ENCODE results near the gene C20orf204.

Gene C20orf204

GRCh38 chr20:64027981-64028685, 7.8 kb upstream of the C20orf204 start:
- no peak for DNase-seq

- no peak for DNase-seq
Observed at GRCh38 chr20:64029293-64030117, 6.5 kb upstream of the C20orf204 start.

GRCh38 chr20:64030371-64031134, 5.4 kb upstream of the C20orf204 start:
- no peak for DNase-seq

GRCh38 chr20:64031822-64032314, 4.1 kb upstream of the C20orf204 start:
- no peak for DNase-seq

- no peak for DNase-seq
Observed at GRCh38 chr20:64032706-64033624, 3.0 kb upstream of the C20orf204 start.

- no peak for DNase-seq
Observed at GRCh38 chr20:64033981-64034493, 1.9 kb upstream of the C20orf204 start.

GRCh38 chr20:64035066-64035932, 683 bp upstream of the C20orf204 start:
- no peak for DNase-seq

GRCh38 chr20:64036346-64037198, 590 bp downstream of the C20orf204 start:
- DNase-seq = no peak

GRCh38 chr20:64037199-64037497, 1.2 kb downstream of the C20orf204 start:
- DNase-seq = no peak

- no peak for DNase-seq
Observed at GRCh38 chr20:64037498-64038213, 1.7 kb downstream of the C20orf204 start.

- DNase-seq = no peak
Observed at GRCh38 chr20:64038224-64038564, 2.2 kb downstream of the C20orf204 start.

GRCh38 chr20:64038565-64039292, 2.7 kb downstream of the C20orf204 start:
- peak; percentile 42 for DNase-seq

- DNase-seq = no peak
Observed at GRCh38 chr20:64039293-64040160, 3.5 kb downstream of the C20orf204 start.

GRCh38 chr20:64040231-64041039, 4.5 kb downstream of the C20orf204 start:
- no peak for DNase-seq

GRCh38 chr20:64041040-64041780, 5.2 kb downstream of the C20orf204 start:
- DNase-seq = peak; percentile 51

- no peak for DNase-seq
Observed at GRCh38 chr20:64041781-64042053, 5.7 kb downstream of the C20orf204 start.
